IPS-20b (cell line): ENCODE results near the gene MCTP1.

ENCODE experiments used
- H3K27ac ChIP-seq: one replicate; pipeline ENCODE4 v1.5.1; 2013; ENCODE audit warnings: low read length
- H3K27me3 ChIP-seq: 2 replicates; pipeline ENCODE4 v1.6.1; 2013; ENCODE audit warnings: mild to moderate bottlenecking, low read length, inconsistent platforms; ENCODE audit not compliant: insufficient read depth
- H3K36me3 ChIP-seq: 2 replicates; pipeline ENCODE4 v1.6.1; 2013; ENCODE audit warnings: low read depth, mild to moderate bottlenecking, inconsistent platforms, low read length, moderate library complexity; ENCODE audit not compliant: insufficient read depth
- H3K4me1 ChIP-seq: 2 replicates; pipeline ENCODE4 v1.6.1; 2013; ENCODE audit warnings: mild to moderate bottlenecking, control low read depth, inconsistent platforms, low read length, moderate library complexity; ENCODE audit not compliant: insufficient read depth
- H3K4me3 ChIP-seq: 2 replicates; pipeline ENCODE4 v1.5.1; 2013; ENCODE audit warnings: mild to moderate bottlenecking, low read length, inconsistent platforms
- H3K9ac ChIP-seq: 2 replicates; pipeline ENCODE4 v1.6.1; 2013; ENCODE audit warnings: low read depth, mild to moderate bottlenecking, inconsistent platforms, low read length, moderate library complexity
- H3K9me3 ChIP-seq: 2 replicates; pipeline ENCODE4 v1.6.1; 2013; ENCODE audit warnings: mild to moderate bottlenecking, low read depth, low read length, inconsistent platforms; ENCODE audit not compliant: insufficient read depth

Gene MCTP1

GRCh38 chr5:95110118-95110517, 174.8 kb downstream of the MCTP1 start:
- H3K36me3 ChIP-seq, result no peaks in the 10 kb centered on the region

GRCh38 chr5:95107138-95107537, 177.8 kb downstream of the MCTP1 start:
- no peaks in the 10 kb centered on the region for H3K9me3 ChIP-seq
- no peak overlapping the region for H3K4me3 ChIP-seq
- H3K36me3 ChIP-seq, result no peaks in the 10 kb centered on the region
- H3K9ac ChIP-seq, result no peak overlapping the region
- H3K27ac ChIP-seq, result no peak overlapping the region
- no peaks in the 10 kb centered on the region for H3K27me3 ChIP-seq
- no peaks in the 10 kb centered on the region for H3K4me1 ChIP-seq

More at GRCh38 chr5:95110118-95110517, 174.8 kb downstream of the MCTP1 start:
- Histone ChIP-seq H3K4me1 (peaks cover 11% of the 10 kb centered on the region; the same call in 1 of the 2 replicates), H3K4me3 (no peak overlapping the region), H3K9me3 (no peaks in the 10 kb centered on the region), H3K27me3 (no peaks in the 10 kb centered on the region), H3K9ac (no peak overlapping the region), H3K27ac (no peak overlapping the region)

DNA sequence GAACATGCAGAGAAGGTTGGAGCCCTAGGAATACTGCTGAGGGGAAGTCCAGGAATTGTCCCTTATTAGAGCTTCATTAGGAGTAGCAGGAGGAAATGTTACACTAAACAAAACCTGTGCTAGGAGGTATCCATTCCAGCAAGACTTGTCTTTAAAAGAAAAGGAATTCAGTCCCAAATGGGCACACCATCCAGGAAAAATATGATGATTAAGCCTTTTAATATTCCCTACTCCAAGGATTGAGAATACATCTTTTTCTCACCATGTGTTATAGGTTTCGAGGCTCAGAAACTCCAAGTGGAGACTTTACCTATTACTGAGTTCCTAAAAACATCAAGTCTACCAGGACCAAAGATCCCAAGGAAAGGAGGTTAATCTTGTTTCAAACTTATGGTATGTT, 179.3 kb downstream of the MCTP1 start:
- Histone ChIP-seq H3K9ac (no peak overlapping the region), H3K9me3 (no peaks in the 10 kb centered on the region), H3K27me3 (no peaks in the 10 kb centered on the region), H3K36me3 (no peaks in the 10 kb centered on the region), H3K27ac (no peak overlapping the region), H3K4me1 (no peaks in the 10 kb centered on the region), H3K4me3 (no peak overlapping the region)

GRCh38 chr5:95102687-95103086, 182.2 kb downstream of the MCTP1 start:
- H3K9ac ChIP-seq, result no peak overlapping the region
- no peaks in the 10 kb centered on the region for H3K36me3 ChIP-seq
- H3K27me3 ChIP-seq, result no peaks in the 10 kb centered on the region
- no peaks in the 10 kb centered on the region for H3K4me1 ChIP-seq
- no peaks in the 10 kb centered on the region for H3K9me3 ChIP-seq
- H3K27ac ChIP-seq, result no peak overlapping the region
- no peak overlapping the region for H3K4me3 ChIP-seq

DNA sequence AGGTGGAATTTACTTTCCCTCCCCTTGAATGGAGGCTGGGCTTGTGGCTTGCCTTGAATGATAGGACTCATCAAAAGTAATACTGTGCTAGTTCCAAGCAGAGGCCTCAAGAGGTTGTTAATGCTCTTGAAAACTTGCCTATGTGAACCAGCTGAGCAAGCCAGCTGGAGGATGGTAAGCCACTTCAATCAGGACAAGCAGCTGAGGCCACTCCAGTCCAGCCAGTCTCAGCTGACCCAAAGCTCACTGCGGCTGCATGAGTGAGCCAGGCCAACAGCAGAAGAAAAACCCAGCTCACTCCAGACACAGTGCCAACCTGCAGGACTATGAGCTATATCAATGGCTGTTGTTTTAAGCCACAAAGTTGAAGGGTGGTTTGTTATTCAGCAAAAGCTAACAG, 182.8 kb downstream of the MCTP1 start:
- Histone ChIP-seq H3K9me3 (no peaks in the 10 kb centered on the region), H3K4me1 (no peaks in the 10 kb centered on the region), H3K9ac (no peak overlapping the region), H3K36me3 (no peaks in the 10 kb centered on the region), H3K4me3 (no peak overlapping the region), H3K27me3 (no peaks in the 10 kb centered on the region), H3K27ac (no peak overlapping the region)

- Histone ChIP-seq H3K4me3 (no peak overlapping the region), H3K27me3 (no peaks in the 10 kb centered on the region), H3K27ac (no peak overlapping the region), H3K9ac (no peak overlapping the region), H3K4me1 (no peaks in the 10 kb centered on the region), H3K9me3 (no peaks in the 10 kb centered on the region), H3K36me3 (no peaks in the 10 kb centered on the region)
These were observed 184.3 kb downstream of the MCTP1 start for GRCh38 chr5:95100551-95100950.

- Histone ChIP-seq H3K27me3 (no peaks in the 10 kb centered on the region), H3K4me3 (no peak overlapping the region), H3K36me3 (no peaks in the 10 kb centered on the region), H3K9me3 (no peaks in the 10 kb centered on the region), H3K27ac (no peak overlapping the region), H3K4me1 (0 out of 2 replicates have a peak, but pooled peaks cover 5% of the 10 kb centered on the region), H3K9ac (no peak overlapping the region)
These were observed 186.9 kb downstream of the MCTP1 start for GRCh38 chr5:95098012-95098411.

- H3K4me1 ChIP-seq, result 0 out of 2 replicates have a peak, but pooled peaks cover 6% of the 10 kb centered on the region
- H3K9me3 ChIP-seq, result no peaks in the 10 kb centered on the region
- H3K27me3 ChIP-seq, result no peaks in the 10 kb centered on the region
- no peak overlapping the region for H3K27ac ChIP-seq
- no peak overlapping the region for H3K9ac ChIP-seq
- no peaks in the 10 kb centered on the region for H3K36me3 ChIP-seq
- H3K4me3 ChIP-seq, result no peak overlapping the region
These were observed 191.7 kb downstream of the MCTP1 start for GRCh38 chr5:95093211-95093610.

- Histone ChIP-seq H3K27me3 (no peaks in the 10 kb centered on the region), H3K9me3 (no peaks in the 10 kb centered on the region), H3K27ac (no peak overlapping the region), H3K9ac (no peak overlapping the region), H3K4me1 (0 out of 2 replicates have a peak, but pooled peaks cover 6% of the 10 kb centered on the region), H3K4me3 (no peak overlapping the region), H3K36me3 (no peaks in the 10 kb centered on the region)
These were observed 194.1 kb downstream of the MCTP1 start for GRCh38 chr5:95090774-95091173.

GRCh38 chr5:95087816-95088317, 197.0 kb downstream of the MCTP1 start:
- Histone ChIP-seq H3K4me3 (no peak overlapping the region), H3K9me3 (no peaks in the 10 kb centered on the region), H3K27ac (no peak overlapping the region), H3K36me3 (no peaks in the 10 kb centered on the region), H3K4me1 (no peaks in the 10 kb centered on the region), H3K27me3 (no peaks in the 10 kb centered on the region), H3K9ac (no peak overlapping the region)

DNA sequence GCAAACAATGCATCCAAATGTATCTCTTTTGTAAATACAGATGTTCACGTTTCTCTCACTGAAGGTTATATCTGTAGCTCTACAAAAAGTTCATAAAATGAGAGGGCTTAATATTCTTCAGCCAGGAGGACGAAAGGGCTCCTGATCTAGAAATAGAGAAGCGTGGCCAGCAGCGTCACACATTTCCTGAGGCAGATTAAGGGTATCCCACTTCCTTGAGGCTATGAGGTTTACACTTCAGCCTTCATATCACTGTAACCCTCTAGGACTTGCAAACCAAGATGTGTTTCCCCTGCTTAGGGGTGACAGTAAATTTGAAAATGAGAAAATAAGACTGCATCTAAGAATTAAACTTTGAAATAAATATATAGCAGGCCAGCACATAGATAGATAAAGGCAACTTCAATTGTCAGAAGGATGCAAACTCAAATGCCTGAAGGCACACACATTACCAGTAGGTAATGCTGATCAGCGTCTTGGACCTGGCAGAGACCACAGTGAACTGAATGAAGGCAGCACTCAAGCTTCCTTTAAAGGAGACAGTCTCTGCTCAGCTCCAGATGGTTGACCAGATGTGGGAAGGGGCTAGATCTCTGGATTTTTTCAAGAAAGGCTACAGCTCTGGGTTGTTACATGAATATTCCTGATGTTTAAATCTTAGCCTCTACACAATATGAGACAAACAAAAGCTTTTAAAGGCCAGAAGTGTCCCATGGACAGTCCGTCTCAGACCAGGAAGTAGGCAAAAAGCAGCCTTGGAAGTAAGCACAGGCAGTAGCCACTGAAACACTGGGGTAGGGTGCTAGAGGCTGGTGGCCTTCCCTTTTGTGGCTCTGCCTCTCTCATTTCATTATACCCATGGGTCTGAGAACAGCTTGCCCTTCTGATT, 197.7 kb downstream of the MCTP1 start:
- no peak overlapping the region for H3K9ac ChIP-seq
- H3K9me3 ChIP-seq, result no peaks in the 10 kb centered on the region
- H3K27ac ChIP-seq, result no peak overlapping the region
- H3K36me3 ChIP-seq, result no peaks in the 10 kb centered on the region
- no peaks in the 10 kb centered on the region for H3K27me3 ChIP-seq
- peaks cover 3% of the 10 kb centered on the region; the same call in 1 of the 2 replicates for H3K4me1 ChIP-seq
- no peak overlapping the region for H3K4me3 ChIP-seq

- no peaks in the 10 kb centered on the region for H3K9me3 ChIP-seq
These were observed 200.1 kb downstream of the MCTP1 start for GRCh38 chr5:95084757-95085156.

More at GRCh38 chr5:95084757-95085156, 200.1 kb downstream of the MCTP1 start:
- H3K9ac ChIP-seq, result no peak overlapping the region
- H3K27me3 ChIP-seq, result no peaks in the 10 kb centered on the region
- no peaks in the 10 kb centered on the region for H3K36me3 ChIP-seq
- no peak overlapping the region for H3K4me3 ChIP-seq
- H3K27ac ChIP-seq, result no peak overlapping the region
- H3K4me1 ChIP-seq, result peaks cover 16% of the 10 kb centered on the region; the same call in 1 of the 2 replicates
